Loucy (cell line): ENCODE data around the gene ATP1B2.

Experiments
- CTCF ChIP-seq: fragments of 200-600 bp; sonication (generic); conservative IDR thresholded peaks from 2 replicates; pipeline ENCODE4 v1.5.1; 2014; ENCODE audit warnings: mild to moderate bottlenecking, antibody characterized with exemption, low read length
- EZH2phosphoT487 ChIP-seq: fragments of 200-600 bp; IDR thresholded peaks from 2 replicates; pipeline ENCODE4 v1.6.1; 2018; ENCODE audit warnings: antibody characterized with exemption, mild to moderate bottlenecking, moderate library complexity, borderline replicate concordance

GRCh38 chr17:7668482-7668881 is 17.8 kb downstream of the ATP1B2 start:
- TF ChIP-seq CTCF (no peak), EZH2phosphoT487 (no peak)
